HEK293 (cell line): ENCODE data around the gene SPRR4.

Experiments
- CTCF ChIA-PET: fragments of 350-600 bp; formaldehyde crosslinking; extraction: SDS; loops from one replicate; lab custom pipeline; 2021; ENCODE audit warnings: antibody characterized with exemption; lab: Yijun Ruan, JAX
- POLR2A ChIA-PET: fragments of 300-600 bp; formaldehyde crosslinking; extraction: SDS; loops from one replicate; lab custom pipeline; 2020; ENCODE audit warnings: antibody characterized with exemption, inconsistent platforms; lab: Yijun Ruan, JAX
- H3K27ac ChIP-seq: fragments of 200-500 bp; sonication (Bioruptor generic); 2 replicates; pipeline ENCODE4 v1.5.1; 2014; ENCODE audit warnings: low read depth, low read length, control low read depth, inconsistent platforms; ENCODE audit errors: extremely low read depth
- H3K36me3 ChIP-seq, 2 experiments: fragments of 200-500 bp in 1 of 2; sonication (Bioruptor generic) in 1 of 2; 1 replicate in 1 of 2; 2 replicates in 1 of 2; pipeline ENCODE4 v1.5.1; 2014 to 2017; ENCODE audit warnings: inconsistent platforms in 2 of 2, low read length in 2 of 2; ENCODE audit not compliant: control insufficient read depth in 2 of 2, insufficient read depth in 1 of 2
- H3K4me1 ChIP-seq: fragments of 200-500 bp; sonication (Bioruptor generic); 2 replicates; pipeline ENCODE4 v1.5.1; 2014; ENCODE audit warnings: mild to moderate bottlenecking, low read length, inconsistent platforms; ENCODE audit not compliant: control insufficient read depth, insufficient read depth
- H3K4me3 ChIP-seq: 2 replicates; pipeline ENCODE4 v1.5.1; 2011; ENCODE audit warnings: low read depth, mild to moderate bottlenecking, control low read depth, low read length, moderate library complexity
- H3K9me3 ChIP-seq: fragments of 200-500 bp; sonication (Bioruptor generic); 2 replicates; pipeline ENCODE4 v1.5.1; 2014; ENCODE audit warnings: low read depth, low read length, inconsistent platforms; ENCODE audit not compliant: control insufficient read depth, insufficient read depth
- BCL11B ChIP-seq: fragments of 450-650 bp; formaldehyde crosslinking; IDR thresholded peaks from 2 replicates; pipeline ENCODE4 v1.5.1; 2016; ENCODE audit warnings: low read depth, missing biosample characterization, missing genetic modification characterization
- GLIS2 ChIP-seq: fragments of 450-650 bp; formaldehyde crosslinking; IDR thresholded peaks from 2 replicates; pipeline ENCODE4 v1.5.1; 2016; ENCODE audit warnings: missing biosample characterization, missing genetic modification characterization
- KLF10 ChIP-seq: fragments of 450-650 bp; IDR thresholded peaks from 2 replicates; pipeline ENCODE4 v1.5.1; 2018; ENCODE audit warnings: missing biosample characterization, mild to moderate bottlenecking, missing genetic modification characterization
- KLF9 ChIP-seq: fragments of 450-650 bp; formaldehyde crosslinking; IDR thresholded peaks from 2 replicates; pipeline ENCODE4 v1.5.1; 2016; ENCODE audit warnings: missing biosample characterization, missing genetic modification characterization, low read depth
- SCRT1 ChIP-seq: fragments of 450-650 bp; formaldehyde crosslinking; IDR thresholded peaks from 2 replicates; pipeline ENCODE4 v1.5.1; 2016; ENCODE audit warnings: missing biosample characterization, missing genetic modification characterization, borderline replicate concordance
- YY1 ChIP-seq: fragments of 450-650 bp; formaldehyde crosslinking; IDR thresholded peaks from 2 replicates; pipeline ENCODE4 v1.5.1; 2018; ENCODE audit warnings: missing biosample characterization, missing genetic modification characterization
- ZNF114 ChIP-seq: fragments of 450-650 bp; formaldehyde crosslinking; IDR thresholded peaks from 2 replicates; pipeline ENCODE4 v1.5.0; 2017; ENCODE audit warnings: missing biosample characterization, missing genetic modification characterization
- ZNF214 ChIP-seq: fragments of 450-650 bp; formaldehyde crosslinking; IDR thresholded peaks from 2 replicates; pipeline ENCODE4 v1.5.1; 2017; ENCODE audit warnings: missing biosample characterization, mild to moderate bottlenecking, missing genetic modification characterization, borderline replicate concordance
- ZNF292 ChIP-seq: fragments of 450-650 bp; formaldehyde crosslinking; IDR thresholded peaks from 2 replicates; pipeline ENCODE4 v1.5.1; 2016; ENCODE audit warnings: low read depth, missing biosample characterization, missing genetic modification characterization, borderline replicate concordance
- ZNF335 ChIP-seq: fragments of 450-650 bp; formaldehyde crosslinking; conservative IDR thresholded peaks from 2 replicates; pipeline ENCODE4 v1.5.1; 2016; ENCODE audit warnings: missing biosample characterization, missing genetic modification characterization
- ZNF571 ChIP-seq: fragments of 450-650 bp; formaldehyde crosslinking; IDR thresholded peaks from 2 replicates; pipeline ENCODE4 v1.5.0; 2017; ENCODE audit warnings: missing biosample characterization, missing genetic modification characterization
- ZNF707 ChIP-seq: fragments of 450-650 bp; formaldehyde crosslinking; IDR thresholded peaks from 2 replicates; pipeline ENCODE4 v1.5.1; 2016; ENCODE audit warnings: missing biosample characterization, missing genetic modification characterization
- ZNF747 ChIP-seq: fragments of 450-650 bp; formaldehyde crosslinking; IDR thresholded peaks from 2 replicates; pipeline ENCODE4 v1.5.1; 2016; ENCODE audit warnings: missing biosample characterization, missing genetic modification characterization
- ZNF777 ChIP-seq: fragments of 450-650 bp; formaldehyde crosslinking; IDR thresholded peaks from 2 replicates; pipeline ENCODE4 v1.5.1; 2017; ENCODE audit warnings: missing biosample characterization, missing genetic modification characterization, borderline replicate concordance
- ZNF791 ChIP-seq: fragments of 450-650 bp; formaldehyde crosslinking; IDR thresholded peaks from 2 replicates; pipeline ENCODE4 v1.5.1; 2016; ENCODE audit warnings: missing biosample characterization, missing genetic modification characterization
- ZXDB ChIP-seq: fragments of 450-650 bp; formaldehyde crosslinking; IDR thresholded peaks from 2 replicates; pipeline ENCODE4 v1.5.1; 2016; ENCODE audit warnings: missing biosample characterization, missing genetic modification characterization
- TF ChIP-seq, protein P1 (sequence below): fragments of 450-650 bp; IDR thresholded peaks from 2 replicates; pipeline ENCODE4 v1.5.1; 2018; ENCODE audit warnings: missing biosample characterization, missing genetic modification characterization
- TF ChIP-seq, protein P2 (sequence below): fragments of 450-650 bp; formaldehyde crosslinking; IDR thresholded peaks from 2 replicates; pipeline ENCODE4 v1.5.1; 2016; ENCODE audit warnings: missing biosample characterization, missing genetic modification characterization
- TF ChIP-seq, protein P3 (sequence below): fragments of 450-650 bp; formaldehyde crosslinking; IDR thresholded peaks from 2 replicates; pipeline ENCODE4 v1.5.1; 2016; ENCODE audit warnings: missing biosample characterization, missing genetic modification characterization, borderline replicate concordance
- TF ChIP-seq, protein P4 (sequence below): fragments of 450-650 bp; formaldehyde crosslinking; IDR thresholded peaks from 2 replicates; pipeline ENCODE4 v1.5.1; 2016; ENCODE audit warnings: missing biosample characterization, missing genetic modification characterization
- TF ChIP-seq, protein P5 (sequence below): fragments of 450-650 bp; formaldehyde crosslinking; IDR thresholded peaks from 2 replicates; pipeline ENCODE4 v1.5.1; 2016; ENCODE audit warnings: missing biosample characterization, missing genetic modification characterization
- TF ChIP-seq, protein P6 (sequence below): fragments of 450-650 bp; formaldehyde crosslinking; IDR thresholded peaks from 2 replicates; pipeline ENCODE4 v1.5.1; 2017; ENCODE audit warnings: missing biosample characterization, missing genetic modification characterization

Gene SPRR4

DNA sequence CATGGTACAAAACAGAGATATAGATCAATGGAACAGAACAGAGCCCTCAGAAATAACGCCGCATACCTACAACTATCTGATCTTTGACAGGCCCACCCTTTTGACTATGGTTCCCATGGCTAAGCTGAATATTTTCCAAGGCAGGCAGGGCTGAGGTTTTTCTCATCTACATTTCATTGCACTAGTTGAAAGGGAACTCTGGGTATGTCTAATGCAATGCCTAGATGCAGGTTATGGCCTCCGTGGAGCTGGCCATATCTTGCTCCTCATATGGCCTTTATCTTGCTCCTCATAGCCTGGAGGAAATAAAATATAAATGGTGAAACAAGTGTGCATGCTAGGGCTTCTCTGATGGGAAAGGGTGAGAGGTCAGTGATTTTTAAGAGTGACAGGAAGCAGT lies 12.9 kb upstream of the SPRR4 start (continued):
- TF ChIP-seq, protein P1, sequence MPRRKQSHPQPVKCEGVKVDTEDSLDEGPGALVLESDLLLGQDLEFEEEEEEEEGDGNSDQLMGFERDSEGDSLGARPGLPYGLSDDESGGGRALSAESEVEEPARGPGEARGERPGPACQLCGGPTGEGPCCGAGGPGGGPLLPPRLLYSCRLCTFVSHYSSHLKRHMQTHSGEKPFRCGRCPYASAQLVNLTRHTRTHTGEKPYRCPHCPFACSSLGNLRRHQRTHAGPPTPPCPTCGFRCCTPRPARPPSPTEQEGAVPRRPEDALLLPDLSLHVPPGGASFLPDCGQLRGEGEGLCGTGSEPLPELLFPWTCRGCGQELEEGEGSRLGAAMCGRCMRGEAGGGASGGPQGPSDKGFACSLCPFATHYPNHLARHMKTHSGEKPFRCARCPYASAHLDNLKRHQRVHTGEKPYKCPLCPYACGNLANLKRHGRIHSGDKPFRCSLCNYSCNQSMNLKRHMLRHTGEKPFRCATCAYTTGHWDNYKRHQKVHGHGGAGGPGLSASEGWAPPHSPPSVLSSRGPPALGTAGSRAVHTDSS = no peak
- no peak for TF ChIP-seq KLF9 (tag by site-specific recombination)
- no peak for TF ChIP-seq KLF10

DNA sequence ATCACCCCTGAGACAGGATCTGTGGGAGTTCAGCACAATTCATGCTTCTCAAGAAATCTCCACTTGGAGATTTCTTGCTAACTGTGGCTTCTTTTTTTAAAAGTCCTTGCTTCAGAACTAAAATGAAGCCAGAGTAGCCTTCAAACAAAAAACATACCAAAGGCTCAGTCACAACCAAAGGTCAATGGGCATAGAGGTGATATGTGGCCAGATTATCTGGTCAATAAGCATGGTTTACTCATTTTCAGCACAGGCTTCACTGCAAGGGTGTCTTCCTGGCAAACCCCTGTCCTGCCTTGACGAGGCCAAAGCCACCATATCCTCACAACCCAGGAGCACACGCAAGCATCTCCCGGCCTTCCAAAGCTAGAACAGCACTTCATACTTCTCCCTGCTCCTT lies 11.2 kb upstream of the SPRR4 start:
- H3K9me3 ChIP-seq = no peaks in the 10 kb centered on the region
- no peaks in the 10 kb centered on the region for H3K4me1 ChIP-seq
- no peak overlapping the region for H3K27ac ChIP-seq
- TF ChIP-seq ZNF114 = no peak
- TF ChIP-seq, protein P2, sequence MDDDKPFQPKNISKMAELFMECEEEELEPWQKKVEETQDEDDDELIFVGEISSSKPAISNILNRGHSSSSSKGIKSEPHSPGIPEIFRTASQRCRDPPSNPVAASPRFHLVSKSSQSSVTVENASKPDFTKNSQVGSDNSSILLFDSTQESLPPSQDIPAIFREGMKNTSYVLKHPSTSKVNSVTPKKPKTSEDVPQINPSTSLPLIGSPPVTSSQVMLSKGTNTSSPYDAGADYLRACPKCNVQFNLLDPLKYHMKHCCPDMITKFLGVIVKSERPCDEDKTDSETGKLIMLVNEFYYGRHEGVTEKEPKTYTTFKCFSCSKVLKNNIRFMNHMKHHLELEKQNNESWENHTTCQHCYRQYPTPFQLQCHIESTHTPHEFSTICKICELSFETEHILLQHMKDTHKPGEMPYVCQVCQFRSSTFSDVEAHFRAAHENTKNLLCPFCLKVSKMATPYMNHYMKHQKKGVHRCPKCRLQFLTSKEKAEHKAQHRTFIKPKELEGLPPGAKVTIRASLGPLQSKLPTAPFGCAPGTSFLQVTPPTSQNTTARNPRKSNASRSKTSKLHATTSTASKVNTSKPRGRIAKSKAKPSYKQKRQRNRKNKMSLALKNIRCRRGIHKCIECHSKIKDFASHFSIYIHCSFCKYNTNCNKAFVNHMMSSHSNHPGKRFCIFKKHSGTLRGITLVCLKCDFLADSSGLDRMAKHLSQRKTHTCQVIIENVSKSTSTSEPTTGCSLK = no peak
- no peak for TF ChIP-seq ZNF707 (tag by site-specific recombination)
- TF ChIP-seq GLIS2 (tag by site-specific recombination) = no peak
- TF ChIP-seq ZNF292 (tag by site-specific recombination) = no peak
- no peak for TF ChIP-seq ZNF777 (tag by site-specific recombination)
- no peak for TF ChIP-seq KLF9 (tag by site-specific recombination)
- no peak for TF ChIP-seq ZNF791 (tag by site-specific recombination)
- TF ChIP-seq ZXDB = no peak
- TF ChIP-seq ZNF214 (tag by site-specific recombination) = no peak
- TF ChIP-seq, protein P3, sequence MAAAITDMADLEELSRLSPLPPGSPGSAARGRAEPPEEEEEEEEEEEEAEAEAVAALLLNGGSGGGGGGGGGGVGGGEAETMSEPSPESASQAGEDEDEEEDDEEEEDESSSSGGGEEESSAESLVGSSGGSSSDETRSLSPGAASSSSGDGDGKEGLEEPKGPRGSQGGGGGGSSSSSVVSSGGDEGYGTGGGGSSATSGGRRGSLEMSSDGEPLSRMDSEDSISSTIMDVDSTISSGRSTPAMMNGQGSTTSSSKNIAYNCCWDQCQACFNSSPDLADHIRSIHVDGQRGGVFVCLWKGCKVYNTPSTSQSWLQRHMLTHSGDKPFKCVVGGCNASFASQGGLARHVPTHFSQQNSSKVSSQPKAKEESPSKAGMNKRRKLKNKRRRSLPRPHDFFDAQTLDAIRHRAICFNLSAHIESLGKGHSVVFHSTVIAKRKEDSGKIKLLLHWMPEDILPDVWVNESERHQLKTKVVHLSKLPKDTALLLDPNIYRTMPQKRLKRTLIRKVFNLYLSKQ (tag by site-specific recombination) = no peak
- TF ChIP-seq SCRT1 (tag by site-specific recombination) = no peak
- no peak for TF ChIP-seq ZNF335 (tag by site-specific recombination)
- CTCF ChIA-PET = no interaction called here
- H3K4me3 ChIP-seq = no peak overlapping the region
- H3K36me3 ChIP-seq = no peaks in the 10 kb centered on the region
- POLR2A ChIA-PET = no interaction called here

DNA sequence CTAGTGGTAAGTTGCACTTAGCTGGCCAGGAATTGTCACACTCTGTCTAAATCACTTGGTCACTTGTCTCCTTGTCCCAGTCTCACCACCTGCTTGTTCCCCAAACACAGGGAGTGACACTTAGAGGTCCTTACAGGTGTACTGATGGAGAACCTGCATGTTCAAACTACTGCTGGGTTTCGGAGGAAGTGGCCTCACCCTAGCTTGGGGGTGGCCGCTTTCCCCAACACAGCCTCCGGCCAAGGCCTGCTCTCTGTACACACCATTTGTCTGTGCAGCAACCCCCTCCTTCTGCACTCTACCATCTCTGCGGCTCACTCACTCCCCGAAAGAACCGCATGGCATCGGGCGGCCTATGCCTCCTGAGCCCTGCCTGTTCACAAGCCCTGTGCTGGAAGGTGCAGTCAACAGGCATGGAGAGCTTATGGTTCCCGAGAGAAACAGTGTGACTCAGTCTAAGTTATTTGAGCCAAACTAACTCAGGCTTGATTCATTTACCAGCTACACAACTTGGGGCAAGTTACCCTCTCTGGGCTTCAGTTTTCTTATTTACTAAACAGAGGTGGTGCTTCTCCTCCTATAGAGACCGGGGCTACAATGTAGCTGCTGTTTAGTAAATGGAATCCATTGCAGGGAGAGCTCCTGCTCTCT lies 10.5 kb upstream of the SPRR4 start:
- ChIA-PET POLR2A (no interaction called here), CTCF (interaction anchor here (0.9 kb wide), 1 partner anchor 233 kb away, joined by 4 read pairs; no protein-coding TSS in a partner anchor)
- TF ChIP-seq, protein P4, sequence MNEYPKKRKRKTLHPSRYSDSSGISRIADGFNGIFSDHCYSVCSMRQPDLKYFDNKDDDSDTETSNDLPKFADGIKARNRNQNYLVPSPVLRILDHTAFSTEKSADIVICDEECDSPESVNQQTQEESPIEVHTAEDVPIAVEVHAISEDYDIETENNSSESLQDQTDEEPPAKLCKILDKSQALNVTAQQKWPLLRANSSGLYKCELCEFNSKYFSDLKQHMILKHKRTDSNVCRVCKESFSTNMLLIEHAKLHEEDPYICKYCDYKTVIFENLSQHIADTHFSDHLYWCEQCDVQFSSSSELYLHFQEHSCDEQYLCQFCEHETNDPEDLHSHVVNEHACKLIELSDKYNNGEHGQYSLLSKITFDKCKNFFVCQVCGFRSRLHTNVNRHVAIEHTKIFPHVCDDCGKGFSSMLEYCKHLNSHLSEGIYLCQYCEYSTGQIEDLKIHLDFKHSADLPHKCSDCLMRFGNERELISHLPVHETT (tag by site-specific recombination) = no peak
- TF ChIP-seq ZNF747 (tag by site-specific recombination) (no peak), BCL11B (no peak), ZNF791 (tag by site-specific recombination) (no peak), ZNF571 (no peak), YY1 (no peak)
- TF ChIP-seq, protein P5, sequence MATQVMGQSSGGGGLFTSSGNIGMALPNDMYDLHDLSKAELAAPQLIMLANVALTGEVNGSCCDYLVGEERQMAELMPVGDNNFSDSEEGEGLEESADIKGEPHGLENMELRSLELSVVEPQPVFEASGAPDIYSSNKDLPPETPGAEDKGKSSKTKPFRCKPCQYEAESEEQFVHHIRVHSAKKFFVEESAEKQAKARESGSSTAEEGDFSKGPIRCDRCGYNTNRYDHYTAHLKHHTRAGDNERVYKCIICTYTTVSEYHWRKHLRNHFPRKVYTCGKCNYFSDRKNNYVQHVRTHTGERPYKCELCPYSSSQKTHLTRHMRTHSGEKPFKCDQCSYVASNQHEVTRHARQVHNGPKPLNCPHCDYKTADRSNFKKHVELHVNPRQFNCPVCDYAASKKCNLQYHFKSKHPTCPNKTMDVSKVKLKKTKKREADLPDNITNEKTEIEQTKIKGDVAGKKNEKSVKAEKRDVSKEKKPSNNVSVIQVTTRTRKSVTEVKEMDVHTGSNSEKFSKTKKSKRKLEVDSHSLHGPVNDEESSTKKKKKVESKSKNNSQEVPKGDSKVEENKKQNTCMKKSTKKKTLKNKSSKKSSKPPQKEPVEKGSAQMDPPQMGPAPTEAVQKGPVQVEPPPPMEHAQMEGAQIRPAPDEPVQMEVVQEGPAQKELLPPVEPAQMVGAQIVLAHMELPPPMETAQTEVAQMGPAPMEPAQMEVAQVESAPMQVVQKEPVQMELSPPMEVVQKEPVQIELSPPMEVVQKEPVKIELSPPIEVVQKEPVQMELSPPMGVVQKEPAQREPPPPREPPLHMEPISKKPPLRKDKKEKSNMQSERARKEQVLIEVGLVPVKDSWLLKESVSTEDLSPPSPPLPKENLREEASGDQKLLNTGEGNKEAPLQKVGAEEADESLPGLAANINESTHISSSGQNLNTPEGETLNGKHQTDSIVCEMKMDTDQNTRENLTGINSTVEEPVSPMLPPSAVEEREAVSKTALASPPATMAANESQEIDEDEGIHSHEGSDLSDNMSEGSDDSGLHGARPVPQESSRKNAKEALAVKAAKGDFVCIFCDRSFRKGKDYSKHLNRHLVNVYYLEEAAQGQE = no peak
- TF ChIP-seq, protein P6, sequence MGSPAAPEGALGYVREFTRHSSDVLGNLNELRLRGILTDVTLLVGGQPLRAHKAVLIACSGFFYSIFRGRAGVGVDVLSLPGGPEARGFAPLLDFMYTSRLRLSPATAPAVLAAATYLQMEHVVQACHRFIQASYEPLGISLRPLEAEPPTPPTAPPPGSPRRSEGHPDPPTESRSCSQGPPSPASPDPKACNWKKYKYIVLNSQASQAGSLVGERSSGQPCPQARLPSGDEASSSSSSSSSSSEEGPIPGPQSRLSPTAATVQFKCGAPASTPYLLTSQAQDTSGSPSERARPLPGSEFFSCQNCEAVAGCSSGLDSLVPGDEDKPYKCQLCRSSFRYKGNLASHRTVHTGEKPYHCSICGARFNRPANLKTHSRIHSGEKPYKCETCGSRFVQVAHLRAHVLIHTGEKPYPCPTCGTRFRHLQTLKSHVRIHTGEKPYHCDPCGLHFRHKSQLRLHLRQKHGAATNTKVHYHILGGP (tag by site-specific recombination) = no peak

More for the DNA sequence above, 10.5 kb upstream of the SPRR4 start:
- no peak overlapping the region for H3K27ac ChIP-seq
- no peaks in the 10 kb centered on the region for H3K9me3 ChIP-seq
- H3K36me3 ChIP-seq = no peaks in the 10 kb centered on the region
- no peak overlapping the region for H3K4me3 ChIP-seq
- no peaks in the 10 kb centered on the region for H3K4me1 ChIP-seq
